K562 (cell line): ENCODE measurements around the gene INPP5D. TPM values are rescaled to one million over a fixed set of nuclear protein-coding genes. Genes with fewer than 3 reads are reported as not detected.

Source experiments
- MBD2 ChIP-seq: sonication (generic); IDR thresholded peaks from 2 replicates; pipeline ENCODE4 v1.6.1; 2016; ENCODE audit warnings: low read depth, borderline replicate concordance
- MCM2 ChIP-seq: fragments of 450-650 bp; IDR thresholded peaks from 2 replicates; pipeline ENCODE4 v1.6.1; 2017; ENCODE audit warnings: low read depth, mild to moderate bottlenecking
- ZNF124 ChIP-seq: sonication (generic); formaldehyde crosslinking; IDR thresholded peaks from 2 replicates; pipeline ENCODE4 v1.8.1; 2022; ENCODE audit warnings: missing genetic modification reagents
- polyA plus RNA-seq, 8 experiments: library from polyadenylated mRNA; depleted of rRNA in 4 of 8; stranded (reverse) in 5 of 8; unstranded in 3 of 8; fragments of >200 nt; fragmentation: Nextera tagmentation in 2 of 8; fragmentation: Illumina TruSeq in 1 of 8; extraction: Ambion mirVana in 2 of 8; extraction: Trizol in 1 of 8; gene quantifications; 2 replicates each; pipeline versions ENCODE4 v1.2.1 to v1.2.3, GENCODE V29; 2011 to 2014; ENCODE audit warnings: inconsistent platforms in 1 of 8, missing spikeins in 1 of 8
- total RNA-seq, 7 experiments: library from RNA; depleted of rRNA in 6 of 7; stranded (reverse); fragments of >200 nt in 6 of 7; fragmentation: Illumina TruSeq in 2 of 7; extraction: Trizol in 2 of 7; gene quantifications; 2 replicates each; pipeline versions ENCODE4 v1.2.1 to v1.2.3, GENCODE V29; 2011 to 2021; ENCODE audit warnings: low replicate concordance in 1 of 7
- TF ChIP-seq, protein P1 (sequence below), 2 experiments: fragments of 450-650 bp in 1 of 2; sonication (generic) in 1 of 2; formaldehyde crosslinking in 1 of 2; IDR thresholded peaks; 2 replicates each; pipeline versions ENCODE4 v1.7.1 to v1.9.0; 2016 to 2022; ENCODE audit warnings: inconsistent platforms in 1 of 2, mild to moderate bottlenecking in 1 of 2, missing genetic modification reagents in 1 of 2
- TF ChIP-seq, protein P2 (sequence below), 2 experiments: fragments of 450-650 bp in 1 of 2; sonication (generic) in 1 of 2; formaldehyde crosslinking; conservative IDR thresholded peaks; 2 replicates each; pipeline versions ENCODE4 v1.4.0 to v1.8.1; 2020 to 2022; ENCODE audit warnings: mild to moderate bottlenecking in 1 of 2, missing genetic modification reagents in 1 of 2

INPP5D gene
- total and polyA plus RNA-seq, 9 of the 15 experiments (the other 6 are each of a cell fraction or from before 2014, with no cell fraction given) = 0.55 to 6.2 (median 2.2) TPM

DNA sequence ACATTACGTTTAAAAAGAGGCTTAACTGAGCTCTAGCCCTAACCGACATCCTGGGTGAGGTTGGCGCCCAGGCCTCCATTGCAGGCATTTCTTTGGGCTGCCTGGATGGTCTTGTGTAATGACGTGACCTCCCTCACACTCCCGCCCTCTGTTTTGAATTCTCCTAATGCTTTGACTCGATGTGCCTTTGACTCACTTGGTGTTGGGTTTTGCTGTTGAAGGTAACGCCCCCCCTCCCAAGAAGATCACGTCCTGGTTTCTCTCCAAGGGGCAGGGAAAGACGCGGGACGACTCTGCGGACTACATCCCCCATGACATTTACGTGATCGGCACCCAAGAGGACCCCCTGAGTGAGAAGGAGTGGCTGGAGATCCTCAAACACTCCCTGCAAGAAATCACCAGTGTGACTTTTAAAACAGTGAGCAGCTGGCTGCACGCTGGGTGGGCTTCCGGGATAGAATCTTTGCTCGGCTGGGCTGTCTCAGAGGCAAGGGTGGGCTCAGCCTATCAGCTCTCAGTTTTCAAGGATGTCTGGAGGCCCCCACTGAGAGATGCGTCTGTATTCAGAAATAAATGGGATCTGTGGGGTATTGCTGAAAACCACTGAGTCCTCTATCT is 103.5 kb downstream of the INPP5D start (continued):
- TF ChIP-seq, protein P1, sequence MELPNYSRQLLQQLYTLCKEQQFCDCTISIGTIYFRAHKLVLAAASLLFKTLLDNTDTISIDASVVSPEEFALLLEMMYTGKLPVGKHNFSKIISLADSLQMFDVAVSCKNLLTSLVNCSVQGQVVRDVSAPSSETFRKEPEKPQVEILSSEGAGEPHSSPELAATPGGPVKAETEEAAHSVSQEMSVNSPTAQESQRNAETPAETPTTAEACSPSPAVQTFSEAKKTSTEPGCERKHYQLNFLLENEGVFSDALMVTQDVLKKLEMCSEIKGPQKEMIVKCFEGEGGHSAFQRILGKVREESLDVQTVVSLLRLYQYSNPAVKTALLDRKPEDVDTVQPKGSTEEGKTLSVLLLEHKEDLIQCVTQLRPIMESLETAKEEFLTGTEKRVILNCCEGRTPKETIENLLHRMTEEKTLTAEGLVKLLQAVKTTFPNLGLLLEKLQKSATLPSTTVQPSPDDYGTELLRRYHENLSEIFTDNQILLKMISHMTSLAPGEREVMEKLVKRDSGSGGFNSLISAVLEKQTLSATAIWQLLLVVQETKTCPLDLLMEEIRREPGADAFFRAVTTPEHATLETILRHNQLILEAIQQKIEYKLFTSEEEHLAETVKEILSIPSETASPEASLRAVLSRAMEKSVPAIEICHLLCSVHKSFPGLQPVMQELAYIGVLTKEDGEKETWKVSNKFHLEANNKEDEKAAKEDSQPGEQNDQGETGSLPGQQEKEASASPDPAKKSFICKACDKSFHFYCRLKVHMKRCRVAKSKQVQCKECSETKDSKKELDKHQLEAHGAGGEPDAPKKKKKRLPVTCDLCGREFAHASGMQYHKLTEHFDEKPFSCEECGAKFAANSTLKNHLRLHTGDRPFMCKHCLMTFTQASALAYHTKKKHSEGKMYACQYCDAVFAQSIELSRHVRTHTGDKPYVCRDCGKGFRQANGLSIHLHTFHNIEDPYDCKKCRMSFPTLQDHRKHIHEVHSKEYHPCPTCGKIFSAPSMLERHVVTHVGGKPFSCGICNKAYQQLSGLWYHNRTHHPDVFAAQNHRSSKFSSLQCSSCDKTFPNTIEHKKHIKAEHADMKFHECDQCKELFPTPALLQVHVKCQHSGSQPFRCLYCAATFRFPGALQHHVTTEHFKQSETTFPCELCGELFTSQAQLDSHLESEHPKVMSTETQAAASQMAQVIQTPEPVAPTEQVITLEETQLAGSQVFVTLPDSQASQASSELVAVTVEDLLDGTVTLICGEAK (IDR thresholded peaks at IDR 0.05) = no peak
- TF ChIP-seq, protein P1 (CRISPR knock-in tag; IDR thresholded peaks at IDR 0.05) = no peak
- TF ChIP-seq MCM2 = no peak
- no peak for TF ChIP-seq ZNF124 (CRISPR knock-in tag)
- TF ChIP-seq MBD2 = no peak
- TF ChIP-seq, protein P2, sequence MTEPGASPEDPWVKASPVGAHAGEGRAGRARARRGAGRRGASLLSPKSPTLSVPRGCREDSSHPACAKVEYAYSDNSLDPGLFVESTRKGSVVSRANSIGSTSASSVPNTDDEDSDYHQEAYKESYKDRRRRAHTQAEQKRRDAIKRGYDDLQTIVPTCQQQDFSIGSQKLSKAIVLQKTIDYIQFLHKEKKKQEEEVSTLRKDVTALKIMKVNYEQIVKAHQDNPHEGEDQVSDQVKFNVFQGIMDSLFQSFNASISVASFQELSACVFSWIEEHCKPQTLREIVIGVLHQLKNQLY (CRISPR knock-in tag; conservative IDR thresholded peaks at IDR 0.05) = no peak
- TF ChIP-seq, all 486 proteins: peak for 0
